ENCODE results near the gene CEP112.
"Not testable (repeated sequence)": the region's sequence is repeated elsewhere in the genome, so short reads cannot be mapped to it uniquely, and the experiment has no call there.

Gene CEP112

DNA sequence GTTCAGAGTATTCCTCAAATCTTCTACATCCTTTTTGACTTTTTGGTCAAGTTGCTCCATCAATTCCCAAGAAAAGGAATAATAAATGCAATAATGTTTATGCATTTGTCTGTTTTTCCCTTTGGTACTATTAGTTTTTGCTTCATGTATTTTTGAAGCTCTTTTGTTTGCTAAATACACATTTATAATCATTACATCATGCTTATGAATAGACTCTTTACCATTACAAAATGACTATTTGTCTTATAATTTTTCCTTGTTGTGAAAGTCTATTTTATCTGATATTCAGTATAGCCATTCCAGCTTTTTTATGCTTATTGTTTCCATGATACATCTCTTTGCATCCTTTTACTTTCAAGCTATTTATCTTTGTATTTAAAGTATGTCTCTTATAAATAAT is 41.2 kb downstream of the CEP112 start:
- no peak for DNase-seq

GRCh38 chr17:66149562-66149961 is 42.4 kb downstream of the CEP112 start:
- DNase-seq, result no peak

GRCh38 chr17:66146394-66146793 is 45.5 kb downstream of the CEP112 start:
- no peak for DNase-seq

GRCh38 chr17:66143657-66144282 is 48.2 kb downstream of the CEP112 start:
- DNase-seq, result no peak

- DNase-seq, result no peak
Measured at GRCh38 chr17:66142428-66142827, 49.5 kb downstream of the CEP112 start.

GRCh38 chr17:66138120-66138519 is 53.8 kb downstream of the CEP112 start:
- DNase-seq, result no peak

DNA sequence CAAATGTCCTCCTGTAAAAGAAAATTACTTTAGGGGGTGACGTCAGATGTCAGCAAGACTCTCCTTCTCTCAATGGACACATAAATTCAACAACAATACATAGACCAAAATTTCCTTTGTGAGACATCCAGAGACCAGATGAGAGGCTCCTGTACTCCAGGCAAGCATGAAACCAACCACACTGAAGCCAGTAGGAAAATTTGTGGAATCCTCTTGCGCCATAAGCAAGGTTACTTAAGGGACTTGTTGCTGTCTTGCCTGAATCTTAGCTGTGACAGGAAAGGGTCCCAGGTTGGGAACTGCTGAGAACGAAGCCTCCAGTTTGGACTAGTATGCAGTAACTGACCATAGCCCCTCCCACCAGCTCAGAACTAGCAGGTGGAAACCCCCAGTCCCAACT is 56.0 kb downstream of the CEP112 start:
- DNase-seq, result no peak

DNA sequence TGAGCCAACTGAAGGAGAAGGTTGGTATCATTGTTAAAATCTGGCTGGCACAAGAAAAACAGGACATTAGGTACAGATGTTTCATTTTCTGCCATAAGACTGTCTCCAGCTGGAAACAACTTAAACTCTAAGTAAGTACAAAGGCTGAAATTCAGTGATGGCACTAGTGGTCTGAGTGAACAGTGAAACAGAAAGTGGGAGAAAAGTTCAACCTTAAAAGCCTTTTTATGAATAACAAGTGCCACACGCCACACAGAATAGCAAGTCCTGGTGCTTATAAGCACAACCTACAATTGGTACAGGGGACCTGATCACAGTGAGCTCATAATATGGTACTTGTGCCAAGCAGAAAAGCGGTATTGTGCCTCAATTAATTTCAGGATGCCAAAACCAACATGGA is 56.7 kb downstream of the CEP112 start:
- no peak for DNase-seq

DNA sequence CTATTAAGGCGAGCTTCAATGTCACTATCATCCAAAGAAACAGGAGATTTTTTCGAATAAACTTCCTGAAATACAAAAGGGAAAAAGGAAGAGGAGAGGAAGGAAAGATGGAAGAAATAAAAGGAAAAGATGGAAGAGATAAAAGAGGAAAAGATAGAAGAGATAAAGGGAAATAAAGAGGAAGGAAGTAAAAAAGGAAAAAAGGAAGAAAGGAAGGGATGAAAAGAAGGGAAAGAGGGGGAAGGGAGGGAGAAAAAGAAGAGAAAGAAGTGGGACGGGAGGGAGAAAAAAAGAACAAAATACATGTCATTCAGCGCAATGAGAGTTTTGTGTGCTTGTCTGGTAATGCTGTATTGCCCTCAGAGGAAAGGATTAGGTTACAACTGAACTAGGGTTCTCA is 62.2 kb downstream of the CEP112 start:
- no peak for DNase-seq

GRCh38 chr17:66126231-66126630 is 65.7 kb downstream of the CEP112 start:
- DNase-seq, result no peak

DNA sequence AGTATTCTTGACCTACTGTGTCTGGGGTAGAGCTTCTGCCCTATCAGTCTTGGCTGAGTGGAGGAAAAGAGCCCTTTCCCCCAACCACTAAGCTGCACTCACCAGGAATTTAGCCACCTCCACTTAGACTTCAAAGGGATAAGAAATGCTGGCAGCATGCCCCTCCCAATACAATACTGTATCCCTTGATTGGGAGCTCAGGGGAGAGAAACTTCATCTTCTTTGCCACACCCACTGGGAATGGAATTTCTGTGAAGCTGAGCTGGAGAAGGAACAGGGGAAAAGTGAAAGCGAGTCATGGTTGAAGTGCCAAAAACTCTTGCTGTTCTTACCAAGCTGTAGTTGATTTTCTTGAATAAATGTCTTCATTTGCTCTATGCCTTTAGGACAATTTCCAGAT is 68.8 kb downstream of the CEP112 start:
- no peak for DNase-seq

DNA sequence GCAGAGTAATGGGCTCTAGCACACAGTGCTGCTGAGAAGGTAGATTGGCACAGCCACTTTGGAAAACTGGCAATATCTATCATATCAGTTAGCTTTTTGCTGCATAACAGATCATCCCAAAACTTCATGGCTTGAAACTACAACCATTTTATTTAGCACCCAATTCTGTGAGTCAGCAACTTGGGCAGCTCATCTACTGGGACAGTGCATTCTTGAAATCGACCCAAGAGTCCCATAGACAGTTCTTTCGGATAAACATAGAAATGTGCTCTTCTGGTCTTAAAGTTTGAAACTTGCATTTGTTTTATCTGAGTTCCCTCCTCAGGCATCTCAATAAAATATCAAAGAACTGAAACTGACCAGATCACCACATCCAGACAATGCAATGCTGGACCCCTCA is 76.7 kb downstream of the CEP112 start:
- no peak for DNase-seq

DNA sequence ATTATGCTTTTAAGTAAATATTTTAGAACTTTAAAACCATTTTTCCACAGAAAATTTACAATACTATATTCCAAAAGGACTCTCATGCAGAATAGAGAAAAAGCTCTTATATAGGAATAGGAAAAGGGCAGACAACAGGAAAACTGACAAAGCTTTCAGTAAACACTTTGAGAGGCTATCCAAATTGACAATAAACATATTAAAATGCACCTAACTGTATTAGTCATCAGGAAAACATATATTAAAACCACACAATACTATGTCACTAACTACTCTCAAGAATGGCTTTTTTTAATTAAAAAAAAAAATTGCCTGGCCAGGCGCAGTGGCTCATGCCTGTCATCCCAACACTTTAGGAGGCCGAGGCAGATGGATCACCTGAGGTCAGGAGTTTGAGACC is 77.3 kb downstream of the CEP112 start:
- no peak for DNase-seq

DNA sequence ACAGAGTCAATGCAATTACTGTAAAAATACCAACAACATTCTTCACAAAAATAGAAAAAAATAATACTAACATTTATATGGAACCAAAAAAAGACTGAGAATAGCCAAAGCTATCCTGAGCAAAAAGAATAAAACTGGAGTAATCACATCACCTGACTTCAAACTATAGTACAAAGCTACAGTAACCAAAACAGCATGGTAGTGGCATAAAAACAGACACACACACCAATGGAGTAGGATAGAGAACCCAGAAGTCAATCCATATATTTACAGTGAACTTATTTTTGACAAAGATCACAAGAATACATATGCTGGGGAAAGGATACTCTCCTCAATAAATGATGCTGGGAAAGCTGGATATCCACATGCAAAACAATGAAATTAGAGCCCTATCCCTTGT is 84.2 kb downstream of the CEP112 start:
- no peak for DNase-seq

GRCh38 chr17:66098040-66098439 is 93.9 kb downstream of the CEP112 start:
- no peak for DNase-seq

DNA sequence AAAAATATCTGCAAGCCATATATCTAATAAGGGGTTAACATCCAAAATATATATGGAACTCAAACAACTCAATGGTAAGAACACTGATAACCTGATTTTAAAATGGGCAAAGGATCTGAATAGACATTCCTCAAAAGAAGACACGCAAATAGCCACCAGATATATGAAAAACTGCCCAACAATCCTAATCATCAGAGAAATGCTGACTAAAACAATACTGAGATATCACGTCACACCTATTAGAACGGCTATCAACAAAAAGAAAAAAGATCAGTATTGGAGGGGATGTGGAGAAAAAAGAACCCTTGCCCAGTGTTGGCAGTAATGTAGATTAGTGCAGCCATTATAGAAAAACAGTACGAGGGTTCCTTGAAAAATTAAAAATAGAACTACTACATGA is 97.2 kb downstream of the CEP112 start:
- no peak for DNase-seq

- DNase-seq, result no peak
Measured at GRCh38 chr17:66091445-66092080, 100.4 kb downstream of the CEP112 start.

DNA sequence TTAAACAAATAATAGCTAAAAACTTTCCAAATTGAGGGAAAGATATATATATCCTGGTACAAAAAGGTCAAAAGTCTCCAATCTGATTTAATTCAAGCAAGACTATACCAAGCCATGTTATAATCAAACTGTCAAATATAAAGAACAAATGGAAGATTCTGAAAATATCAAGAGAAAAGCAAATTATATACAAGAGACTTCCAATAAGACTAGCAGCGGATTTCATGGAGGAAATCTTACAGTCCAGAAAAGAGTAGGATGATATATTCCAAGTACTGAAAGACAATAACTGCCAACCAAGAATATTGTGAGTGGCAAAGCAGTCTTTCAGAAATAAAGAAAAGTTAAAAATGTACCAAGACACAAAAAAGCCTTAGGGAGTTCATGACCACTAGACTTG is 102.2 kb downstream of the CEP112 start:
- DNase-seq, result no peak

- no peak for DNase-seq
Measured at GRCh38 chr17:66088173-66088572, 103.8 kb downstream of the CEP112 start.

DNA sequence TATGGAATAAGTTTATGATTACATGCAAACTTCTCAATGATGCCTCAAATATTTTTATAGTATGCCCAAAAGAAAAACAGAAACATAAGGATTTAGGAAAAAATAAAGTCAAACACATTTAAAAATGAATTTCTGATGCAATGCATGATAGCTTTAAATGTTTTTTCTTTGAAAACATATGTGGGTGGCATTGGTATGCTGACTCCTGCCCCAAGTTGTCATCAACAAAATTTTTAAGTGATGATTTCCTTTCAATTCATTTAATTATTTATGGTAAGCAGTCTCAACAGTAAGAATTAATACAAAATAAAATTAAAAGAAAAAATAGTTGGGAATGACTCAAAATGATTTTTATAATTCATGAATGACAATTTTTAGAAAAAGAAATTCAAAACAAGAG is 104.9 kb downstream of the CEP112 start:
- DNase-seq, result no peak

DNA sequence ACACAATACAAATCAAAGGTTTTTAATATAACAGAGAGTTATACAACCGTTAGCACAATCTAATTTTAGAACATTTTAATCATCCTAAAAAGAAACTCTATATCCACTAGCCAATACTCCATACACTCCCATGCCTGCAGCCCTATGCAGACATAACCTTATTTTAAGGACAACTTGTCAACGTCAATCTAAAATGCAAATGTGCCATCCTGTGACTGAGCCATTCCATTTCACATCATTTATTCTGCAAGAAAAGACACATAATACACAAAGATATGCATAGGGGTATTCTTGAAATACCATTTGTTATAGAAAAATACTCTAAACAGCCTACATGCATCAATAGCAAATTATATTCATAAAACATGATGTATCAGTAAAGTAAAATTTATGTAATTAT is 106.7 kb downstream of the CEP112 start:
- no peak for DNase-seq

- not testable (repeated sequence) for DNase-seq
Measured at GRCh38 chr17:66080670-66081069, 111.3 kb downstream of the CEP112 start.

DNA sequence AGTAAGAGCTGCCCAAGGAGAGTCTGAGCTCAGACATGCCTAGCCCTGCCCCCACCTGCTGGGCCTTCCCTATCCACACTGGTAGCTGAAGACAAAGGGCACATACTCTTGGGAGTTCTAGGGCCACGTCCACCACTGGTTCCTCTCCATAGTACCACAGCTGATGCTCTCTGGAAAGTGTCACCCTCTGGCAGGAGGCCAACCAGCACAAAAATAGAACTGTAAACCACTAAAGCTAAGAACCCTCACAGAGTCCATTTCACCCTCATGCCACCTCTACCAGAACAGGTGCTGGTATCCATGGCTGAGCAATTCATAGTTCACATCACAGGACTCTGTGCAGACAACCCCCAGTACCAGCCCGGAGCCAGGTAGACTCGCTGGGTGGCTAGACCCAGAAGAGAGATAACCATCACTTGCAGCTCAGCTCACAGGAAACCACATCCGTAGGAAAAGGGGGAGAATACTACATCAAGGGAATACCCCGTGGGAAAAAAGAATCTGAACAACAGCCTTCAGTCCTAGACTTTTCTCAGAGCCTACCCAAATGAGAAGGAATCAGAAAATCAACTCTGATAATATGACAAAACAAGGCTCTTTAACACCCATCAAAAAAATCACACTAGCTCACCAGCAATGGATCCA is 115.3 kb downstream of the CEP112 start:
- no peak for DNase-seq

DNA sequence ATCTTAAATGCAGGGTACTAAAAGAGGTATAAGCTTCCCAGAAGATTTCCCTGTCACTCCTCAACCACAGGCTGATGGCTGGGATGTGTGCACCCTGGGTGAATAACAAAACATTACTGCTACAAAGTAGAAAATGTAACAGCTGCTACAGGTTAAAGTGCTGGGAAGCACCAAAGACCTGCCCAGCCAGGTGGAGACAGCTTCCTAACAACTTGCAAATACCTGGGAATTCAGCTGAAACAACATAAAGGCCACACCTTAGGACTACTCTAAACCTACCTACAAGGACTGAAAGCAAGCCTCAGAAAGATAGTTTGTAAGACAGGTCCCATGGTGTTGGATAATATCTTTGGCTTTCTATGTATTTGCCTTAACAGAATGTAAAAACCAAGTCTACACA is 118.5 kb downstream of the CEP112 start:
- DNase-seq, result no peak

- DNase-seq, result no peak
Measured at GRCh38 chr17:66063686-66064085, 128.2 kb downstream of the CEP112 start.
